Measurements from ENCODE around the gene EPG5. TPM values are rescaled to one million over a fixed set of nuclear protein-coding genes. Genes with fewer than 3 reads are reported as not detected.

The EPG5 gene
- polyA plus RNA-seq, 1 of the 3 experiments (the other 2 are of a cell fraction), result 13.6 TPM

- CTCF ChIA-PET, result interaction anchor here (2.1 kb wide), 1 partner anchor 18 kb away, joined by 4 read pairs; no protein-coding TSS in a partner anchor
- Histone ChIP-seq H3K4me2 (no peak overlapping the region), H3K4me1 (ENCODE audit: control insufficient read depth in 1 of 2, insufficient read depth in 2 of 2, low read depth in 1 of 2, low read length in 1 of 2) (no peaks in the 10 kb centered on the region), H2AFZ (ENCODE audit: low read depth) (no peak overlapping the region), H3K79me2 (ENCODE audit: insufficient read depth) (no peaks in the 10 kb centered on the region), H3K4me3 (ENCODE audit: low read depth in 2 of 2, low read length in 1 of 2) (no peak overlapping the region), H3K27me3 (ENCODE audit: insufficient read depth) (no peaks in the 10 kb centered on the region), H3K9me3 (peaks cover 5% of the 10 kb centered on the region; the same call in 1 of the 2 replicates), H4K20me1 (ENCODE audit: insufficient read depth) (no peaks in the 10 kb centered on the region), H3F3A (replicated peaks; ENCODE audit: insufficient read depth) (peaks cover 12% of the 10 kb centered on the region), H3K36me3 (replicated peaks in 1 of 2; ENCODE audit: control insufficient read depth in 1 of 2, insufficient read depth in 2 of 2, low read length in 1 of 2) (peaks cover 88 to 93% of the 10 kb centered on the region in 2 experiments), H3K9ac (no peak overlapping the region), H3K9me2 (no peaks in the 10 kb centered on the region), H3K27ac (ENCODE audit: low read depth in 2 of 2, low read length in 1 of 2) (peak overlapping the region in 1 of 2 experiments; percentile 27; a peak in 1 of 4 replicates)
- TF ChIP-seq, protein P1, sequence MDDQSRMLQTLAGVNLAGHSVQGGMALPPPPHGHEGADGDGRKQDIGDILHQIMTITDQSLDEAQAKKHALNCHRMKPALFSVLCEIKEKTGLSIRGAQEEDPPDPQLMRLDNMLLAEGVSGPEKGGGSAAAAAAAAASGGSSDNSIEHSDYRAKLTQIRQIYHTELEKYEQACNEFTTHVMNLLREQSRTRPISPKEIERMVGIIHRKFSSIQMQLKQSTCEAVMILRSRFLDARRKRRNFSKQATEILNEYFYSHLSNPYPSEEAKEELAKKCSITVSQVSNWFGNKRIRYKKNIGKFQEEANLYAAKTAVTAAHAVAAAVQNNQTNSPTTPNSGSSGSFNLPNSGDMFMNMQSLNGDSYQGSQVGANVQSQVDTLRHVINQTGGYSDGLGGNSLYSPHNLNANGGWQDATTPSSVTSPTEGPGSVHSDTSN (IDR thresholded peaks at IDR 0.05), result no peak
- no peak for TF ChIP-seq NRF1 (IDR thresholded peaks at IDR 0.05; ENCODE audit: low read depth, low read length)
- no peak for TF ChIP-seq YY1 (IDR thresholded peaks at IDR 0.05; ENCODE audit: low read depth)
- no peak for TF ChIP-seq RXRA (IDR thresholded peaks at IDR 0.05; ENCODE audit: borderline replicate concordance, low read depth)
- TF ChIP-seq, protein P2, sequence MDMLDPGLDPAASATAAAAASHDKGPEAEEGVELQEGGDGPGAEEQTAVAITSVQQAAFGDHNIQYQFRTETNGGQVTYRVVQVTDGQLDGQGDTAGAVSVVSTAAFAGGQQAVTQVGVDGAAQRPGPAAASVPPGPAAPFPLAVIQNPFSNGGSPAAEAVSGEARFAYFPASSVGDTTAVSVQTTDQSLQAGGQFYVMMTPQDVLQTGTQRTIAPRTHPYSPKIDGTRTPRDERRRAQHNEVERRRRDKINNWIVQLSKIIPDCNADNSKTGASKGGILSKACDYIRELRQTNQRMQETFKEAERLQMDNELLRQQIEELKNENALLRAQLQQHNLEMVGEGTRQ (IDR thresholded peaks at IDR 0.05; ENCODE audit: borderline replicate concordance, low read depth, low read length), result no peak
- no peak for TF ChIP-seq MAX (IDR thresholded peaks at IDR 0.05; ENCODE audit: low read depth)
- no peak for TF ChIP-seq RCOR1 (IDR thresholded peaks at IDR 0.05; ENCODE audit: low read length)
- no peak for TF ChIP-seq EP300 (IDR thresholded peaks at IDR 0.05; ENCODE audit: borderline replicate concordance in 1 of 2, low read depth in 1 of 2, low read length in 1 of 2)
- TF ChIP-seq, protein P3, sequence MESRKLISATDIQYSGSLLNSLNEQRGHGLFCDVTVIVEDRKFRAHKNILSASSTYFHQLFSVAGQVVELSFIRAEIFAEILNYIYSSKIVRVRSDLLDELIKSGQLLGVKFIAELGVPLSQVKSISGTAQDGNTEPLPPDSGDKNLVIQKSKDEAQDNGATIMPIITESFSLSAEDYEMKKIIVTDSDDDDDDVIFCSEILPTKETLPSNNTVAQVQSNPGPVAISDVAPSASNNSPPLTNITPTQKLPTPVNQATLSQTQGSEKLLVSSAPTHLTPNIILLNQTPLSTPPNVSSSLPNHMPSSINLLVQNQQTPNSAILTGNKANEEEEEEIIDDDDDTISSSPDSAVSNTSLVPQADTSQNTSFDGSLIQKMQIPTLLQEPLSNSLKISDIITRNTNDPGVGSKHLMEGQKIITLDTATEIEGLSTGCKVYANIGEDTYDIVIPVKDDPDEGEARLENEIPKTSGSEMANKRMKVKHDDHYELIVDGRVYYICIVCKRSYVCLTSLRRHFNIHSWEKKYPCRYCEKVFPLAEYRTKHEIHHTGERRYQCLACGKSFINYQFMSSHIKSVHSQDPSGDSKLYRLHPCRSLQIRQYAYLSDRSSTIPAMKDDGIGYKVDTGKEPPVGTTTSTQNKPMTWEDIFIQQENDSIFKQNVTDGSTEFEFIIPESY (IDR thresholded peaks at IDR 0.05; ENCODE audit: borderline replicate concordance, low read depth), result no peak
- no peak for TF ChIP-seq ELF1 (IDR thresholded peaks at IDR 0.05)
- TF ChIP-seq FOSL2 (IDR thresholded peaks at IDR 0.05; ENCODE audit: borderline replicate concordance, low read depth), result no peak
- TF ChIP-seq REST (IDR thresholded peaks at IDR 0.05; ENCODE audit: low read depth, low read length), result no peak
- no peak for TF ChIP-seq RAD21 (IDR thresholded peaks at IDR 0.05; ENCODE audit: low read length)
- TF ChIP-seq JUND (IDR thresholded peaks at IDR 0.05), result no peak
- TF ChIP-seq FOXM1 (IDR thresholded peaks at IDR 0.05; ENCODE audit: low read depth), result no peak
- no peak for TF ChIP-seq USF1 (IDR thresholded peaks at IDR 0.05; ENCODE audit: borderline replicate concordance, low read depth)
- no peak for DNase-seq
- 100% methylated on average over 1 of the region's 1 CpG for WGBS (ENCODE audit: low lambda C conversion rate)
- POLR2A ChIA-PET, result no interaction called here
Observed at GRCh38 chr18:45861926-45862325, 105.2 kb downstream of the EPG5 start.

Measured in SK-N-SH (cell line).